IMR-90 (cell line): ENCODE data around the gene ZBTB45. TPM values are rescaled to one million over a fixed set of nuclear protein-coding genes. Genes with fewer than 3 reads are reported as not detected.

Source experiments
- ATAC-seq: fragments of 200-7000 bp; cut with Tn5 transposase; 2 replicates; pipeline ENCODE4 v1.9.1; 2020; ENCODE audit warnings: low read depth, mild to moderate bottlenecking, moderate library complexity
- BruUV-seq: library from RNA; stranded (reverse); fragments of 400-500 nt; replicated peaks from 2 replicates; lab custom pipeline; 2021; lab: Mats Ljungman, UMichigan
- CTCF ChIA-PET: fragments of 300-600 bp; formaldehyde crosslinking; extraction: SDS; loops from one replicate; lab custom pipeline; 2021; ENCODE audit warnings: antibody characterized with exemption; lab: Yijun Ruan, JAX
- POLR2A ChIA-PET: fragments of 300-600 bp; sonication (Branson Sonifier 250); formaldehyde crosslinking; loops from one replicate; lab custom pipeline; 2022; ENCODE audit warnings: antibody characterized with exemption; ENCODE audit not compliant: unreplicated experiment; lab: Charles Lee
- DNase-seq: peaks from one replicate; pipeline ENCODE4 v3.0.0; 2013
- H2AFZ ChIP-seq: replicated peaks from 2 replicates; pipeline ENCODE3; 2013; ENCODE audit warnings: low read length, mild to moderate bottlenecking; ENCODE audit not compliant: poor library complexity
- H2AK5ac ChIP-seq: 2 replicates; pipeline ENCODE4 v1.6.1; 2013; ENCODE audit warnings: low read depth, low read length, inconsistent platforms
- H2AK9ac ChIP-seq: replicated peaks from 2 replicates; pipeline ENCODE3; 2013; ENCODE audit warnings: mild to moderate bottlenecking, low read depth, low read length, moderate library complexity; ENCODE audit not compliant: poor library complexity
- H2BK120ac ChIP-seq: 2 replicates; pipeline ENCODE4 v1.6.1; 2013; ENCODE audit warnings: low read depth, low read length, inconsistent platforms
- H2BK15ac ChIP-seq: 3 replicates; pipeline ENCODE4 v1.6.1; 2013; ENCODE audit warnings: low read depth, low read length, inconsistent platforms
- H2BK20ac ChIP-seq: 2 replicates; pipeline ENCODE4 v1.6.1; 2013; ENCODE audit warnings: low read depth, mild to moderate bottlenecking, inconsistent platforms, low read length, moderate library complexity
- H2BK5ac ChIP-seq: 2 replicates; pipeline ENCODE4 v1.6.1; 2013; ENCODE audit warnings: mild to moderate bottlenecking, low read depth, low read length, inconsistent platforms; ENCODE audit not compliant: poor library complexity, severe bottlenecking
- H3K14ac ChIP-seq: replicated peaks from 2 replicates; pipeline ENCODE4 v1.6.1; 2013; ENCODE audit warnings: low read depth, low read length, inconsistent platforms
- H3K18ac ChIP-seq: 2 replicates; pipeline ENCODE4 v1.6.1; 2013; ENCODE audit warnings: low read depth, low read length, control low read depth
- H3K23ac ChIP-seq: 2 replicates; pipeline ENCODE4 v1.6.1; 2013; ENCODE audit warnings: low read depth, low read length, inconsistent platforms
- H3K27ac ChIP-seq: 2 replicates; pipeline ENCODE4 v1.5.1; 2013; ENCODE audit warnings: mild to moderate bottlenecking, control low read depth, low read length; ENCODE audit not compliant: insufficient read depth
- H3K27me3 ChIP-seq: 2 replicates; pipeline ENCODE4 v1.6.1; 2013; ENCODE audit warnings: low read length; ENCODE audit not compliant: control insufficient read depth, insufficient read depth
- H3K36me3 ChIP-seq: 2 replicates; pipeline ENCODE4 v1.6.1; 2013; ENCODE audit warnings: low read length, mixed read lengths; ENCODE audit not compliant: control insufficient read depth, insufficient read depth
- H3K4ac ChIP-seq: 2 replicates; pipeline ENCODE4 v1.6.1; 2013; ENCODE audit warnings: low read depth, low read length, inconsistent platforms
- H3K4me1 ChIP-seq: 2 replicates; pipeline ENCODE4 v1.6.1; 2013; ENCODE audit warnings: low read length, mixed read lengths; ENCODE audit not compliant: control insufficient read depth, insufficient read depth
- H3K4me2 ChIP-seq: 2 replicates; pipeline ENCODE4 v1.6.1; 2013; ENCODE audit warnings: low read depth, mild to moderate bottlenecking, control low read depth, low read length, moderate library complexity
- H3K4me3 ChIP-seq: 2 replicates; pipeline ENCODE4 v1.5.1; 2013; ENCODE audit warnings: low read depth, mild to moderate bottlenecking, control low read depth, low read length, moderate library complexity; ENCODE audit not compliant: insufficient read depth
- H3K56ac ChIP-seq: 2 replicates; pipeline ENCODE4 v1.6.1; 2013; ENCODE audit warnings: low read length, inconsistent platforms; ENCODE audit not compliant: insufficient read depth; ENCODE audit errors: extremely low read depth
- H3K79me1 ChIP-seq, 2 experiments: 2 replicates each; pipeline ENCODE4 v1.6.1; 2013; ENCODE audit warnings: low read length in 2 of 2, inconsistent platforms in 1 of 2, low read depth in 1 of 2
- H3K9ac ChIP-seq: 2 replicates; pipeline ENCODE4 v1.6.1; 2013; ENCODE audit warnings: low read depth, low read length, control low read depth
- H3K9me1 ChIP-seq: 2 replicates; pipeline ENCODE4 v1.6.1; 2013; ENCODE audit warnings: low read length, inconsistent platforms; ENCODE audit not compliant: insufficient read depth
- H3K9me3 ChIP-seq: 2 replicates; pipeline ENCODE4 v1.6.1; 2013; ENCODE audit warnings: low read length; ENCODE audit not compliant: control insufficient read depth, insufficient read depth
- H4K20me1 ChIP-seq: 2 replicates; pipeline ENCODE4 v1.6.1; 2013; ENCODE audit warnings: low read length, inconsistent platforms; ENCODE audit not compliant: insufficient read depth
- H4K5ac ChIP-seq: 2 replicates; pipeline ENCODE4 v1.6.1; 2013; ENCODE audit warnings: mild to moderate bottlenecking, low read depth, low read length, control low read depth
- H4K8ac ChIP-seq, 2 experiments: 2 replicates each; pipeline ENCODE4 v1.6.1; 2013; ENCODE audit warnings: low read depth in 2 of 2, low read length in 2 of 2, control low read depth in 1 of 2, inconsistent platforms in 1 of 2
- H4K91ac ChIP-seq: 2 replicates; pipeline ENCODE4 v1.6.1; 2013; ENCODE audit warnings: low read depth, low read length, inconsistent platforms; ENCODE audit not compliant: insufficient read depth
- CEBPB ChIP-seq: IDR thresholded peaks from 2 replicates; pipeline ENCODE4 v1.6.1; 2012; ENCODE audit warnings: low read depth, low read length, improper control_type of control experiment
- CHD1 ChIP-seq: IDR thresholded peaks from 2 replicates; pipeline ENCODE4 v1.6.1; 2012; ENCODE audit warnings: low read depth, low read length, improper control_type of control experiment
- CTCF ChIP-seq: conservative IDR thresholded peaks from 2 replicates; pipeline ENCODE4 v1.5.1; 2012; ENCODE audit warnings: mild to moderate bottlenecking, low read depth, low read length, improper control_type of control experiment
- MXI1 ChIP-seq: IDR thresholded peaks from 2 replicates; pipeline ENCODE4 v1.6.1; 2012; ENCODE audit warnings: low read depth, mild to moderate bottlenecking, low read length, moderate library complexity, borderline replicate concordance
- RCOR1 ChIP-seq: IDR thresholded peaks from 2 replicates; pipeline ENCODE4 v1.6.1; 2012; ENCODE audit warnings: mild to moderate bottlenecking, low read length, improper control_type of control experiment; ENCODE audit not compliant: insufficient replicate concordance
- WGBS, 2 experiments: methylation state at CpG; one replicate each; pipeline versions ENCODE4 v1.1.5 to v1.1.7; 2013; ENCODE audit warnings: missing lambda C conversion rate in 2 of 2; ENCODE audit not compliant: insufficient read length in 1 of 2; ENCODE audit errors: extremely low coverage in 2 of 2; 5-methylcytosine and 5-hydroxymethylcytosine counted together
- dilution Hi-C: fragments of 300-500 bp; cut with HindIII; formaldehyde crosslinking; loops from one replicate; pipeline ENCODE4 v1.14.3; 2018; ENCODE audit warnings: low sequenced_read_pairs; ENCODE audit not compliant: unreplicated experiment
- in situ Hi-C: fragments of 300-500 bp; cut with MboI; formaldehyde crosslinking; loops from 3 replicates; pipeline ENCODE4 v1.14.3; 2019; ENCODE audit warnings: low sequenced_read_pairs, inconsistent platforms, mixed read lengths
- intact Hi-C: fragments of 100-400 bp; cut with micrococcal nuclease; formaldehyde crosslinking; loops from 2 replicates; pipeline ENCODE4 v1.10.0; 2022
- polyA plus RNA-seq, 3 experiments: library from polyadenylated mRNA; depleted of rRNA; stranded (reverse); fragments of >200 nt; gene quantifications; 2 replicates each; pipeline ENCODE4 v1.2.3, GENCODE V29; 2012; ENCODE audit warnings: low replicate concordance in 1 of 3
- total RNA-seq: library from RNA; depleted of rRNA; stranded (reverse); fragments of >200 nt; gene quantifications from 2 replicates; pipeline ENCODE4 v1.2.3, GENCODE V29; 2012

The ZBTB45 gene
- total and polyA plus RNA-seq, 2 of the 4 experiments (the other 2 are of a cell fraction), result 1.4 to 9.7 TPM

- no peak overlapping the region; the same call in 1 of the 2 replicates for H3K4me2 ChIP-seq
- H3K56ac ChIP-seq, result peak overlapping the region; percentile 41; the same call in 1 of the 2 replicates
- ChIA-PET POLR2A (no interaction called here), CTCF (no interaction called here)
- peak overlapping the region; percentile 87; the same call in 1 of the 2 replicates for H3K9ac ChIP-seq
- TF ChIP-seq RCOR1 (no peak), CHD1 (no peak), CTCF (no peak), MXI1 (no peak), CEBPB (no peak)
- H4K8ac ChIP-seq, result peak overlapping the region; percentile 95 to 97
- H2AK5ac ChIP-seq, result peak overlapping the region; percentile 80
- H2AFZ ChIP-seq, result peak overlapping the region; percentile 99
- dilution Hi-C loops (no loop called here), in situ Hi-C loops (no loop called here), intact Hi-C loops (no loop called here)
- no peaks in the 10 kb centered on the region for H3K9me3 ChIP-seq
- H4K20me1 ChIP-seq, result peaks cover 17% of the 10 kb centered on the region; the same call in 1 of the 2 replicates
- H3K14ac ChIP-seq, result peak overlapping the region; percentile 60; the same call in 1 of the 2 replicates
- no peaks in the 10 kb centered on the region for H3K27me3 ChIP-seq
- no peak overlapping the region for H2BK120ac ChIP-seq
- DNase-seq (no peak), ATAC-seq (no peak)
- H3K4me3 ChIP-seq, result no peak overlapping the region
- peaks cover 22% of the 10 kb centered on the region for H3K36me3 ChIP-seq
- H3K23ac ChIP-seq, result peak overlapping the region; percentile 85
- peaks cover 35% of the 10 kb centered on the region for H3K9me1 ChIP-seq
- 75% methylated on average over 5 of the region's 15 CpGs; no CpG with 5 or more reads in 1 of the 2 experiments for WGBS, 2 experiments
- no peak overlapping the region for H2BK5ac ChIP-seq
- no peak overlapping the region for H3K18ac ChIP-seq
- H4K5ac ChIP-seq, result peak overlapping the region; percentile 85; the same call in 1 of the 2 replicates
- peak overlapping the region; percentile 91 for H4K91ac ChIP-seq
- peak overlapping the region; percentile 90 for H3K4ac ChIP-seq
- H3K79me1 ChIP-seq, result peaks cover 6 to 42% of the 10 kb centered on the region in 2 experiments; a peak in 3 of 4 replicates
- no peak overlapping the region for H2BK20ac ChIP-seq
- H2AK9ac ChIP-seq, result peak overlapping the region; percentile 92
- H3K27ac ChIP-seq, result peak overlapping the region; percentile 88
- H3K4me1 ChIP-seq, result peaks cover 19% of the 10 kb centered on the region
- 0 out of 3 replicates have a peak overlapping the region, but pooled peaks have one; percentile 67 for H2BK15ac ChIP-seq
- no TSS peak for BruUV-seq
Observed at GRCh38 chr19:58477130-58477529, 42.5 kb downstream of the ZBTB45 start.
